ENCODE data around the gene EXD3.

GRCh38 chr9:137299938-137300337 is 123.0 kb downstream of the EXD3 start:
- TF ChIP-seq REST (IDR thresholded peaks at IDR 0.05; ENCODE audit: borderline replicate concordance in 1 of 2, low read depth in 1 of 2, low read length in 2 of 2) (no peak), ZNF530 (CRISPR knock-in tag; IDR thresholded peaks at IDR 0.05; ENCODE audit: low read depth) (no peak), UBTF (CRISPR knock-in tag; IDR thresholded peaks at IDR 0.05) (no peak), KDM1A (CRISPR knock-in tag; IDR thresholded peaks at IDR 0.05) (no peak), JUND (CRISPR knock-in tag; IDR thresholded peaks at IDR 0.05) (no peak), POLR2AphosphoS5 (IDR thresholded peaks at IDR 0.05; ENCODE audit: low read depth, low read length) (no peak), EHMT2 (IDR thresholded peaks at IDR 0.05; ENCODE audit: borderline replicate concordance, low read depth, low read length) (no peak), DMTF1 (CRISPR knock-in tag; IDR thresholded peaks at IDR 0.05) (no peak), RAD51 (IDR thresholded peaks at IDR 0.05; ENCODE audit: borderline replicate concordance) (no peak)
- TF ChIP-seq, protein P1, sequence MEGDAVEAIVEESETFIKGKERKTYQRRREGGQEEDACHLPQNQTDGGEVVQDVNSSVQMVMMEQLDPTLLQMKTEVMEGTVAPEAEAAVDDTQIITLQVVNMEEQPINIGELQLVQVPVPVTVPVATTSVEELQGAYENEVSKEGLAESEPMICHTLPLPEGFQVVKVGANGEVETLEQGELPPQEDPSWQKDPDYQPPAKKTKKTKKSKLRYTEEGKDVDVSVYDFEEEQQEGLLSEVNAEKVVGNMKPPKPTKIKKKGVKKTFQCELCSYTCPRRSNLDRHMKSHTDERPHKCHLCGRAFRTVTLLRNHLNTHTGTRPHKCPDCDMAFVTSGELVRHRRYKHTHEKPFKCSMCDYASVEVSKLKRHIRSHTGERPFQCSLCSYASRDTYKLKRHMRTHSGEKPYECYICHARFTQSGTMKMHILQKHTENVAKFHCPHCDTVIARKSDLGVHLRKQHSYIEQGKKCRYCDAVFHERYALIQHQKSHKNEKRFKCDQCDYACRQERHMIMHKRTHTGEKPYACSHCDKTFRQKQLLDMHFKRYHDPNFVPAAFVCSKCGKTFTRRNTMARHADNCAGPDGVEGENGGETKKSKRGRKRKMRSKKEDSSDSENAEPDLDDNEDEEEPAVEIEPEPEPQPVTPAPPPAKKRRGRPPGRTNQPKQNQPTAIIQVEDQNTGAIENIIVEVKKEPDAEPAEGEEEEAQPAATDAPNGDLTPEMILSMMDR (CRISPR knock-in tag; IDR thresholded peaks at IDR 0.05) = no peak
